KMS-11 (cell line): ENCODE data around the gene TXNL4B.

Source experiments
- H2AFZ ChIP-seq: fragments of 200-600 bp; sonication (generic); 2 replicates; pipeline ENCODE4 v1.6.1; 2016; ENCODE audit warnings: antibody characterized with exemption, mixed run types, low read depth
- H3K27ac ChIP-seq: fragments of 200-600 bp; sonication (generic); 2 replicates; pipeline ENCODE4 v1.6.1; 2016; ENCODE audit warnings: mild to moderate bottlenecking, mixed run types
- H3K27me3 ChIP-seq: fragments of 200-600 bp; sonication (generic); 2 replicates; pipeline ENCODE4 v1.6.1; 2017; ENCODE audit warnings: mild to moderate bottlenecking, low read depth, mixed run types, moderate library complexity; ENCODE audit not compliant: insufficient read depth
- H3K36me3 ChIP-seq: fragments of 200-600 bp; sonication (generic); 2 replicates; pipeline ENCODE4 v1.6.1; 2017; ENCODE audit warnings: mild to moderate bottlenecking, mixed run types; ENCODE audit not compliant: insufficient read depth
- H3K4me1 ChIP-seq: fragments of 200-600 bp; sonication (generic); 2 replicates; pipeline ENCODE4 v1.6.1; 2016; ENCODE audit warnings: mild to moderate bottlenecking, low read depth, mixed run types; ENCODE audit not compliant: poor library complexity, severe bottlenecking
- H3K4me2 ChIP-seq: fragments of 200-600 bp; sonication (generic); 2 replicates; pipeline ENCODE4 v1.7.0; 2016; ENCODE audit warnings: mild to moderate bottlenecking, mixed run types
- H3K4me3 ChIP-seq: fragments of 200-600 bp; sonication (generic); IDR thresholded peaks from 2 replicates; pipeline ENCODE4 v1.6.1; 2017; ENCODE audit warnings: low read depth, low read length, mixed read lengths; ENCODE audit not compliant: insufficient read depth
- H3K79me2 ChIP-seq: fragments of 200-600 bp; sonication (generic); 2 replicates; pipeline ENCODE4 v1.6.1; 2016; ENCODE audit warnings: low read depth, mixed run types; ENCODE audit not compliant: insufficient read depth
- H3K9ac ChIP-seq: fragments of 200-600 bp; sonication (generic); 2 replicates; pipeline ENCODE4 v1.6.1; 2016; ENCODE audit warnings: mild to moderate bottlenecking, mixed run types
- H4K20me1 ChIP-seq: fragments of 200-600 bp; sonication (generic); 2 replicates; pipeline ENCODE4 v1.6.1; 2016; ENCODE audit warnings: mild to moderate bottlenecking, mixed run types; ENCODE audit not compliant: insufficient read depth
- CTCF ChIP-seq: fragments of 200-600 bp; sonication (generic); conservative IDR thresholded peaks from 2 replicates; pipeline ENCODE4 v1.6.1; 2017; ENCODE audit warnings: low read depth, mild to moderate bottlenecking, antibody characterized with exemption, low read length, moderate library complexity, mixed read lengths

TXNL4B gene

GRCh38 chr16:72137380-72138063 lies 44.1 kb upstream of the TXNL4B start:
- Histone ChIP-seq H3K4me3 (no peak overlapping the region), H3K4me2 (no peak overlapping the region), H3K9ac (no peak overlapping the region), H3K36me3 (no peaks in the 10 kb centered on the region), H4K20me1 (no peaks in the 10 kb centered on the region), H3K27me3 (no peaks in the 10 kb centered on the region), H2AFZ (no peak overlapping the region), H3K27ac (no peak overlapping the region), H3K79me2 (no peaks in the 10 kb centered on the region), H3K4me1 (no peaks in the 10 kb centered on the region)
- no peak for TF ChIP-seq CTCF

- Histone ChIP-seq H3K9ac (no peak overlapping the region), H4K20me1 (no peaks in the 10 kb centered on the region), H3K36me3 (no peaks in the 10 kb centered on the region), H3K4me3 (no peak overlapping the region), H2AFZ (no peak overlapping the region), H3K4me1 (no peaks in the 10 kb centered on the region), H3K4me2 (no peak overlapping the region), H3K27ac (no peak overlapping the region), H3K27me3 (no peaks in the 10 kb centered on the region), H3K79me2 (no peaks in the 10 kb centered on the region)
- no peak for TF ChIP-seq CTCF
Measured at GRCh38 chr16:72134507-72134906, 41.1 kb upstream of the TXNL4B start.

GRCh38 chr16:72132726-72133125 lies 39.3 kb upstream of the TXNL4B start:
- Histone ChIP-seq H3K27ac (no peak overlapping the region), H2AFZ (no peak overlapping the region), H3K9ac (no peak overlapping the region), H3K27me3 (no peaks in the 10 kb centered on the region), H3K4me3 (no peak overlapping the region), H3K36me3 (no peaks in the 10 kb centered on the region), H3K4me1 (no peaks in the 10 kb centered on the region), H3K79me2 (no peaks in the 10 kb centered on the region), H4K20me1 (no peaks in the 10 kb centered on the region), H3K4me2 (no peak overlapping the region)
- no peak for TF ChIP-seq CTCF

GRCh38 chr16:72131036-72131435 lies 37.6 kb upstream of the TXNL4B start:
- Histone ChIP-seq H2AFZ (no peak overlapping the region), H3K79me2 (no peaks in the 10 kb centered on the region), H3K4me2 (no peak overlapping the region), H3K27me3 (no peaks in the 10 kb centered on the region), H3K9ac (no peak overlapping the region), H3K27ac (no peak overlapping the region), H3K36me3 (no peaks in the 10 kb centered on the region), H4K20me1 (no peaks in the 10 kb centered on the region), H3K4me3 (no peak overlapping the region), H3K4me1 (no peaks in the 10 kb centered on the region)
- TF ChIP-seq CTCF, result no peak
